SK-N-SH (cell line): ENCODE results near the gene TNFRSF21. TPM values are rescaled to one million over a fixed set of nuclear protein-coding genes. Genes with fewer than 3 reads are reported as not detected.

ENCODE experiments used
- CTCF ChIA-PET: fragments of 300-600, 350-600 bp; formaldehyde crosslinking; extraction: SDS; loops from one replicate; lab custom pipeline; 2021; lab: Yijun Ruan, JAX
- POLR2A ChIA-PET: fragments of 350-600 bp; sonication (Branson Sonifier 250); formaldehyde crosslinking; extraction: SDS; loops from one replicate; lab custom pipeline; 2020; ENCODE audit warnings: antibody characterized with exemption, inconsistent platforms; lab: Yijun Ruan, JAX
- DNase-seq: peaks from one replicate; pipeline ENCODE4 v3.0.0; 2012
- H2AFZ ChIP-seq: fragments of 200-600 bp; sonication (generic); 2 replicates; pipeline ENCODE4 v1.8.1; 2016; ENCODE audit warnings: antibody characterized with exemption, mild to moderate bottlenecking, low read depth
- H3F3A ChIP-seq: fragments of 200-600 bp; sonication (generic); replicated peaks from 2 replicates; pipeline ENCODE3; 2016; ENCODE audit warnings: antibody characterized with exemption, mild to moderate bottlenecking; ENCODE audit not compliant: insufficient read depth
- H3K27ac ChIP-seq, 2 experiments: fragments of 200-500 bp in 1 of 2; fragments of 200-600 bp in 1 of 2; sonication (Bioruptor generic) in 1 of 2; sonication (generic), shearing (Covaris generic) in 1 of 2; 2 replicates each; pipeline versions ENCODE4 v1.5.1 to v1.6.1; 2014 to 2016; ENCODE audit warnings: low read depth in 2 of 2, inconsistent platforms in 1 of 2, low read length in 1 of 2, mild to moderate bottlenecking in 1 of 2, mixed read lengths in 1 of 2
- H3K27me3 ChIP-seq: fragments of 200-600 bp; sonication (generic), shearing (Covaris generic); 2 replicates; pipeline ENCODE4 v1.6.1; 2016; ENCODE audit warnings: mixed run types; ENCODE audit not compliant: insufficient read depth
- H3K36me3 ChIP-seq, 2 experiments: fragments of 200-500 bp in 1 of 2; fragments of 200-600 bp in 1 of 2; sonication (Bioruptor generic) in 1 of 2; sonication (generic) in 1 of 2; replicated peaks in 1 of 2; 2 replicates each; pipeline versions ENCODE3 to v1.5.1; 2014 to 2016; ENCODE audit warnings: low read length in 1 of 2, mild to moderate bottlenecking in 1 of 2; ENCODE audit not compliant: insufficient read depth in 2 of 2, control insufficient read depth in 1 of 2
- H3K4me1 ChIP-seq, 2 experiments: fragments of 200-500 bp in 1 of 2; fragments of 200-600 bp in 1 of 2; sonication (Bioruptor generic) in 1 of 2; sonication (generic), shearing (Covaris generic) in 1 of 2; 2 replicates each; pipeline versions ENCODE4 v1.5.1 to v1.6.1; 2014 to 2016; ENCODE audit warnings: low read depth in 1 of 2, low read length in 1 of 2, mixed run types in 1 of 2; ENCODE audit not compliant: insufficient read depth in 2 of 2, control insufficient read depth in 1 of 2
- H3K4me2 ChIP-seq: fragments of 200-600 bp; sonication (generic), shearing (Covaris generic); 2 replicates; pipeline ENCODE4 v1.6.1; 2017; ENCODE audit warnings: mixed run types
- H3K4me3 ChIP-seq, 2 experiments: fragments of 200-500 bp in 1 of 2; fragments of 200-600 bp in 1 of 2; sonication (Bioruptor generic) in 1 of 2; sonication (generic), shearing (Covaris generic) in 1 of 2; 2 replicates each; pipeline versions ENCODE4 v1.5.1 to v1.8.1; 2014 to 2016; ENCODE audit warnings: low read depth in 2 of 2, inconsistent platforms in 1 of 2, low read length in 1 of 2, mild to moderate bottlenecking in 1 of 2, mixed read lengths in 1 of 2, moderate library complexity in 1 of 2
- H3K79me2 ChIP-seq: fragments of 200-600 bp; sonication (generic); 2 replicates; pipeline ENCODE4 v1.8.1; 2017; ENCODE audit warnings: mild to moderate bottlenecking; ENCODE audit not compliant: insufficient read depth
- H3K9ac ChIP-seq: fragments of 200-600 bp; sonication (generic); 2 replicates; pipeline ENCODE4 v1.6.1; 2017; ENCODE audit warnings: mixed run types
- H3K9me2 ChIP-seq: fragments of 200-600 bp; sonication (generic); 2 replicates; pipeline ENCODE4 v1.6.1; 2017; ENCODE audit warnings: mixed run types
- H3K9me3 ChIP-seq: fragments of 200-600 bp; sonication (generic); 2 replicates; pipeline ENCODE4 v1.6.1; 2017; ENCODE audit warnings: mixed run types, mild to moderate bottlenecking, moderate library complexity
- H4K20me1 ChIP-seq: fragments of 200-600 bp; sonication (generic); 2 replicates; pipeline ENCODE4 v1.6.1; 2017; ENCODE audit warnings: mild to moderate bottlenecking, mixed run types; ENCODE audit not compliant: insufficient read depth
- CHD2 ChIP-seq: fragments of 150-350 bp; IDR thresholded peaks from 2 replicates; pipeline ENCODE4 v1.6.1; 2018; ENCODE audit warnings: low read length; ENCODE audit not compliant: partially characterized antibody
- EP300 ChIP-seq, 2 experiments: IDR thresholded peaks; 2 replicates each; pipeline versions ENCODE4 v1.4.0 to v1.6.1; 2012; ENCODE audit warnings: borderline replicate concordance in 1 of 2, low read depth in 1 of 2, low read length in 1 of 2
- EZH2phosphoT487 ChIP-seq: fragments of 200-600 bp; sonication (generic); IDR thresholded peaks from 2 replicates; pipeline ENCODE4 v1.6.1; 2017; ENCODE audit warnings: low read depth, mixed run types, mild to moderate bottlenecking, antibody characterized with exemption, moderate library complexity, borderline replicate concordance
- FOSL2 ChIP-seq: IDR thresholded peaks from 2 replicates; pipeline ENCODE4 v1.4.0; 2012; ENCODE audit warnings: low read depth, mild to moderate bottlenecking, moderate library complexity, borderline replicate concordance
- FOXJ3 ChIP-seq: sonication (generic); formaldehyde crosslinking; IDR thresholded peaks from 2 replicates; pipeline ENCODE4 v1.5.1; 2020; ENCODE audit warnings: mild to moderate bottlenecking, missing genetic modification reagents
- FOXM1 ChIP-seq: IDR thresholded peaks from 2 replicates; pipeline ENCODE4 v1.4.0; 2012; ENCODE audit warnings: low read depth, mild to moderate bottlenecking
- JUND ChIP-seq: IDR thresholded peaks from 2 replicates; pipeline ENCODE4 v1.4.0; 2012
- MEF2A ChIP-seq: IDR thresholded peaks from 2 replicates; pipeline ENCODE4 v1.4.0; 2012; ENCODE audit warnings: low read depth, borderline replicate concordance
- NFIC ChIP-seq: IDR thresholded peaks from 2 replicates; pipeline ENCODE4 v1.4.0; 2012; ENCODE audit warnings: borderline replicate concordance
- POLR2AphosphoS5 ChIP-seq: IDR thresholded peaks from 2 replicates; pipeline ENCODE4 v1.6.1; 2012; ENCODE audit warnings: low read depth, low read length
- RAD21 ChIP-seq: IDR thresholded peaks from 2 replicates; pipeline ENCODE4 v1.6.1; 2012; ENCODE audit warnings: mild to moderate bottlenecking, low read length
- RCOR1 ChIP-seq: fragments of 150-350 bp; IDR thresholded peaks from 2 replicates; pipeline ENCODE4 v1.6.1; 2017; ENCODE audit warnings: antibody characterized with exemption, low read length
- RFX5 ChIP-seq: IDR thresholded peaks from 2 replicates; pipeline ENCODE4 v1.6.1; 2012; ENCODE audit warnings: mild to moderate bottlenecking, improper control_type of control experiment, low read length
- SIN3A ChIP-seq: IDR thresholded peaks from 2 replicates; pipeline ENCODE4 v1.6.1; 2012; ENCODE audit warnings: low read depth, mild to moderate bottlenecking, low read length, moderate library complexity, borderline replicate concordance
- TCF12 ChIP-seq: IDR thresholded peaks from 2 replicates; pipeline ENCODE4 v1.4.0; 2012
- WGBS: methylation state at CpG from one replicate; pipeline ENCODE4 v1.1.6; 2017; ENCODE audit warnings: low lambda C conversion rate; 5-methylcytosine and 5-hydroxymethylcytosine counted together
- polyA plus RNA-seq, 3 experiments: library from polyadenylated mRNA; depleted of rRNA; stranded (reverse); fragments of >200 nt; gene quantifications; 2 replicates each; pipeline ENCODE4 v1.2.3, GENCODE V29; 2012
- TF ChIP-seq, protein P1 (sequence below): IDR thresholded peaks from 2 replicates; pipeline ENCODE4 v1.4.0; 2012; ENCODE audit warnings: low read depth
- TF ChIP-seq, protein P2 (sequence below): fragments of 150-350 bp; IDR thresholded peaks from 2 replicates; pipeline ENCODE4 v1.6.1; 2016; ENCODE audit warnings: mild to moderate bottlenecking, low read depth, low read length
- TF ChIP-seq, protein P3 (sequence below): fragments of 150-350 bp; IDR thresholded peaks from 2 replicates; pipeline ENCODE4 v1.6.1; 2017; ENCODE audit warnings: antibody characterized with exemption, low read length, low read depth, borderline replicate concordance

The TNFRSF21 gene
- polyA plus RNA-seq, 1 of the 3 experiments (the other 2 are of a cell fraction): 9.2 TPM

DNA sequence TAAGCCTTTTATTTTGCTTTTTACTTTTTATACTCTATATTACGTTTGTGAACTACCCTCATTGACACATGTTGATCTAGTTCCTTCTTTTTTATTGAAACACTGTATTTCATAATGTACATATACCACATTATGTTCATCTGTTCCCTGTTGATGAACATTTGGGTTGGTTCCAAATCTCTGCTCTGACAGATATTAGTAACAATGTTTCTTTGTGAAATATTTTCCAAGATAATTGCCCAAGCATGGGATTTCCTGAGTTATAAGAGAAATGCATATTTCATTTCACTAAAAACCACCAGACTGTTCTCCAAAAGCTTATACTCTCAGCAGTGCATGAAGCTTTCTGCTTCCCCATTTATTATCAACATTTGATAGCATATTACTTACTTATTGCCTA lies 44.2 kb upstream of the TNFRSF21 start:
- no peaks in the 10 kb centered on the region for H4K20me1 ChIP-seq
- no peaks in the 10 kb centered on the region for H3K27me3 ChIP-seq
- H3K9me2 ChIP-seq: no peaks in the 10 kb centered on the region
- TF ChIP-seq CHD2 (no peak), EP300 (IDR thresholded peaks at IDR 0.05; ENCODE audit: borderline replicate concordance in 1 of 2, low read depth in 1 of 2, low read length in 1 of 2) (no peak), FOSL2 (no peak), FOXM1 (no peak), RAD21 (no peak), POLR2AphosphoS5 (no peak), RFX5 (no peak), TCF12 (no peak), MEF2A (no peak), EZH2phosphoT487 (no peak), FOXJ3 (no peak), RCOR1 (no peak)
- TF ChIP-seq, protein P1, sequence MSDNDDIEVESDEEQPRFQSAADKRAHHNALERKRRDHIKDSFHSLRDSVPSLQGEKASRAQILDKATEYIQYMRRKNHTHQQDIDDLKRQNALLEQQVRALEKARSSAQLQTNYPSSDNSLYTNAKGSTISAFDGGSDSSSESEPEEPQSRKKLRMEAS: no peak
- TF ChIP-seq, protein P2, sequence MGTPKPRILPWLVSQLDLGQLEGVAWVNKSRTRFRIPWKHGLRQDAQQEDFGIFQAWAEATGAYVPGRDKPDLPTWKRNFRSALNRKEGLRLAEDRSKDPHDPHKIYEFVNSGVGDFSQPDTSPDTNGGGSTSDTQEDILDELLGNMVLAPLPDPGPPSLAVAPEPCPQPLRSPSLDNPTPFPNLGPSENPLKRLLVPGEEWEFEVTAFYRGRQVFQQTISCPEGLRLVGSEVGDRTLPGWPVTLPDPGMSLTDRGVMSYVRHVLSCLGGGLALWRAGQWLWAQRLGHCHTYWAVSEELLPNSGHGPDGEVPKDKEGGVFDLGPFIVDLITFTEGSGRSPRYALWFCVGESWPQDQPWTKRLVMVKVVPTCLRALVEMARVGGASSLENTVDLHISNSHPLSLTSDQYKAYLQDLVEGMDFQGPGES: no peak
- TF ChIP-seq, protein P3, sequence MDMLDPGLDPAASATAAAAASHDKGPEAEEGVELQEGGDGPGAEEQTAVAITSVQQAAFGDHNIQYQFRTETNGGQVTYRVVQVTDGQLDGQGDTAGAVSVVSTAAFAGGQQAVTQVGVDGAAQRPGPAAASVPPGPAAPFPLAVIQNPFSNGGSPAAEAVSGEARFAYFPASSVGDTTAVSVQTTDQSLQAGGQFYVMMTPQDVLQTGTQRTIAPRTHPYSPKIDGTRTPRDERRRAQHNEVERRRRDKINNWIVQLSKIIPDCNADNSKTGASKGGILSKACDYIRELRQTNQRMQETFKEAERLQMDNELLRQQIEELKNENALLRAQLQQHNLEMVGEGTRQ: no peak
- no peaks in the 10 kb centered on the region for H3F3A ChIP-seq
- WGBS: 2% methylated on average over 1 of the region's 1 CpG
- DNase-seq: no peak
- ChIA-PET POLR2A (no interaction called here), CTCF (no interaction called here)
- no peak overlapping the region for H3K4me3 ChIP-seq
- H3K9me3 ChIP-seq: no peaks in the 10 kb centered on the region
- no peak overlapping the region for H2AFZ ChIP-seq
- H3K4me2 ChIP-seq: no peak overlapping the region
- H3K36me3 ChIP-seq: no peaks in the 10 kb centered on the region
- H3K27ac ChIP-seq: no peak overlapping the region
- no peak overlapping the region for H3K9ac ChIP-seq
- no peaks in the 10 kb centered on the region for H3K79me2 ChIP-seq
- H3K4me1 ChIP-seq: no peaks in the 10 kb centered on the region

DNA sequence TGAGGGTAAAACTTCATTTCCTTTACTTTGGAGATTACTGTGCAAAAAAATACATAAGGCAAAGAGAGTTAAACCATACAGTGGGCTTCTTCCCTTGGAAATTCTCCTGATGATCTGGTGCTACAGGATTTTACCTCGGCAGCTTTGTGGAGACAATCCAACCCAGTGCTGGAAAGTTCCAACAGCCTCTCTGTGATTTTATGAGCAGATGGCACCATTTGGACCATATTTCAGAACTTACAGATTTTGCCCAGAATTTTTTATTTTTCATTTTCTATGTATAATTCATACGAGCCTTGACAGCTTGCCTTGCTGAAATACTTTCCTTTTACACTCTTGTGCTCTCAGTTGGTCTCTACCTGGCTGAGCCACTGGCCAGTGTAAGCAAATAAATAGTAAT lies 43.3 kb upstream of the TNFRSF21 start:
- no peaks in the 10 kb centered on the region for H3K9me3 ChIP-seq
- no peak for TF ChIP-seq SIN3A
- TF ChIP-seq JUND: no peak
- no peak for TF ChIP-seq FOXJ3
- TF ChIP-seq NFIC: no peak
- TF ChIP-seq, protein P1: no peak
- H3K36me3 ChIP-seq: no peaks in the 10 kb centered on the region
- no peak overlapping the region for H3K27ac ChIP-seq
- no peak overlapping the region for H3K9ac ChIP-seq
- ChIA-PET CTCF (interaction anchor here (1.1 kb wide), 1 partner anchor 12 kb away, joined by 3 read pairs; no protein-coding TSS in a partner anchor), POLR2A (no interaction called here)
- H3K4me3 ChIP-seq: no peak overlapping the region
- H3K27me3 ChIP-seq: no peaks in the 10 kb centered on the region
- H4K20me1 ChIP-seq: no peaks in the 10 kb centered on the region
- H2AFZ ChIP-seq: no peak overlapping the region
- H3K9me2 ChIP-seq: no peaks in the 10 kb centered on the region
- no peaks in the 10 kb centered on the region for H3F3A ChIP-seq
- DNase-seq: no peak
- no peaks in the 10 kb centered on the region for H3K4me1 ChIP-seq
- WGBS: 10% methylated on average over 2 of the region's 2 CpGs
- no peak overlapping the region for H3K4me2 ChIP-seq
- no peaks in the 10 kb centered on the region for H3K79me2 ChIP-seq
